ENCODE data around the gene ULK4. TPM values are rescaled to one million over a fixed set of nuclear protein-coding genes. Genes with fewer than 3 reads are reported as not detected.

ULK4 gene
- total RNA-seq, 4 donors from 2014 or later, result 15.8 to 20.6 (median 16.3) TPM

GRCh38 chr3:41209646-41210045 lies 752.3 kb downstream of the ULK4 start:
- DNase-seq (ENCODE audit: low spot score) (no peak), ATAC-seq (ENCODE audit: low FRiP score) (no peak)
- no peak for TF ChIP-seq CTCF (IDR thresholded peaks at IDR 0.05)

- no peak for ATAC-seq (ENCODE audit: low FRiP score)
- TF ChIP-seq CTCF (IDR thresholded peaks at IDR 0.05), result no peak
Measured at GRCh38 chr3:41208507-41209220, 753.2 kb downstream of the ULK4 start.

GRCh38 chr3:41207355-41207754 lies 754.5 kb downstream of the ULK4 start:
- no peak for ATAC-seq (ENCODE audit: low FRiP score)
- no peak for TF ChIP-seq CTCF (IDR thresholded peaks at IDR 0.05)

More at GRCh38 chr3:41208507-41209220, 753.2 kb downstream of the ULK4 start:
- no peak for DNase-seq (ENCODE audit: low spot score)

GRCh38 chr3:41205591-41205990 lies 756.3 kb downstream of the ULK4 start:
- ATAC-seq (ENCODE audit: low FRiP score), result no peak
- DNase-seq (ENCODE audit: low spot score), result no peak
- no peak for TF ChIP-seq CTCF (IDR thresholded peaks at IDR 0.05)

More at GRCh38 chr3:41207355-41207754, 754.5 kb downstream of the ULK4 start:
- DNase-seq (ENCODE audit: low spot score), result no peak

- no peak for DNase-seq (ENCODE audit: low spot score)
Measured at GRCh38 chr3:41204369-41204768, 757.5 kb downstream of the ULK4 start.

GRCh38 chr3:41202834-41203345 lies 759.0 kb downstream of the ULK4 start:
- no peak for ATAC-seq (ENCODE audit: low FRiP score)
- TF ChIP-seq CTCF (IDR thresholded peaks at IDR 0.05), result no peak

More at GRCh38 chr3:41204369-41204768, 757.5 kb downstream of the ULK4 start:
- TF ChIP-seq CTCF (IDR thresholded peaks at IDR 0.05), result no peak
- ATAC-seq (ENCODE audit: low FRiP score), result no peak

More at GRCh38 chr3:41202834-41203345, 759.0 kb downstream of the ULK4 start:
- DNase-seq (ENCODE audit: low spot score), result no peak

Data from omental fat pad (tissue), 4 donors.